LNCaP clone FGC (cell line): ENCODE measurements around the gene GEMIN5.
A peak's percentile ranks its signal among the peaks of the same experiment; 100 is the strongest.

Source experiments
- DNase-seq: peaks from one replicate; pipeline ENCODE4 v3.0.0-alpha.2; 2011; ENCODE audit warnings: low read depth
- H3K4me3 ChIP-seq: 2 replicates; pipeline ENCODE4 v1.5.1; 2011; ENCODE audit warnings: mild to moderate bottlenecking, low read depth, low read length, control low read depth
- CTCF ChIP-seq: IDR thresholded peaks from 2 replicates; pipeline ENCODE4 v1.5.1; 2012; ENCODE audit warnings: mild to moderate bottlenecking; ENCODE audit not compliant: control insufficient read depth, insufficient read depth; ENCODE audit errors: extremely low read depth

The GEMIN5 gene

GRCh38 chr5:154865466-154866184 lies 72.4 kb downstream of the GEMIN5 start:
- TF ChIP-seq CTCF: no peak
- H3K4me3 ChIP-seq: no peak overlapping the region
- DNase-seq: no peak

- no peak overlapping the region for H3K4me3 ChIP-seq
- TF ChIP-seq CTCF: no peak
- no peak for DNase-seq
These were observed 74.5 kb downstream of the GEMIN5 start for GRCh38 chr5:154863291-154864080.

DNA sequence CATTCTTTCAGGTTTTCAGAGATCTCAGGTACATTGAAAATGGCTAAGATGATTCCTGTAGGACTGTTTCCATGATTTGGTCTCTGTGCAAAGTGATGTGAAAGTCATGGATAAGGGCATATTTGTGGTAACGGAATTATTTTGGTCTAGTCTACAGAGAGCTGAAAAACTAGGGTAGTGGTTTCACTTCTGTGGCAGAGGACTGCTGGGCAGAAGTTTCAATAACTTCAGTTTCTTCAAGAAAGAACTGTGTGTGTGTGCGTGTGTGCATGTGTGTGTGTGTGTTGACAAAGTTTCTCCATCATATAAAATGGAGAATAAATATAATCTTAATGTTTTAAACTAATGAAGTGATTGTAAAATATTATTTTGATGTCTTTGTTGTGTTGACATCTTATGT lies 75.2 kb downstream of the GEMIN5 start:
- DNase-seq: no peak
- no peak overlapping the region for H3K4me3 ChIP-seq
- no peak for TF ChIP-seq CTCF

DNA sequence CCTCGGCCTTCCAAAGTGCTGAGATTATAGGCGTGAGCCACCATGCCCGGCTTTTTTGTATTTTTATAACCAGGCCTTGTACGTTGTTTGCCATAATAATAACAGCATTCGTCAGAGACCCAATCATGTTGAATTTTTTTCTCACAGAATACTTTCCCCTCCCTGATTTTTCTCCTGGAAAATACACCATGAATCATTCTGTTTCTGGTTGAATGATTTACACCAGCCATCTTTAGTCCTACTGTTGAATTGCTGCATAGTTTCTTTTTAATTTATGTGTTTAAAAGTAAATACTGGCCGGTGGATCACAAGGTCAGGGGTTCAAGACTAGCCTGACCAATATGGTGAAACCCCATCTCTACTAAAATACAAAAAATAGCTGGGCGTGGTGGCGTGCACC lies 76.1 kb downstream of the GEMIN5 start:
- no peak for TF ChIP-seq CTCF
- H3K4me3 ChIP-seq: no peak overlapping the region
- no peak for DNase-seq

GRCh38 chr5:154860765-154861164 lies 77.2 kb downstream of the GEMIN5 start:
- TF ChIP-seq CTCF: no peak
- no peak overlapping the region; the same call in 1 of the 2 replicates for H3K4me3 ChIP-seq
- DNase-seq: no peak

GRCh38 chr5:154860123-154860522 lies 77.9 kb downstream of the GEMIN5 start:
- H3K4me3 ChIP-seq: peak overlapping the region; percentile 68
- DNase-seq: no peak
- no peak for TF ChIP-seq CTCF
